Heart left ventricle (tissue), 16 donors: ENCODE measurements around the gene LRRC37A. TPM values are rescaled to one million over a fixed set of nuclear protein-coding genes. Genes with fewer than 3 reads are reported as not detected.
"Not testable (repeated sequence)": the region's sequence is repeated elsewhere in the genome, so short reads cannot be mapped to it uniquely, and the experiment has no call there.

ENCODE experiments used
- ATAC-seq, 4 donors: fragments of 200-7000 bp; cut with Tn5 transposase; one replicate each; pipeline ENCODE4 v1.9.1; 2020 to 2022; ENCODE audit warnings: moderate library complexity in 4 of 4, mild to moderate bottlenecking in 3 of 4, moderate number of reproducible peaks in 1 of 4
- DNase-seq, 5 donors: peaks; one replicate each; pipeline ENCODE4 v3.0.0-alpha.2; 2020
- H3K27ac ChIP-seq, 12 donors: fragments of 200-600 bp; sonication (generic) in 4 of 12; one replicate each; pipeline versions ENCODE4 v1.5.0 to v1.8.0; 2016 to 2022; ENCODE audit warnings: mild to moderate bottlenecking in 2 of 12
- H3K27me3 ChIP-seq, 9 donors: fragments of 200-600 bp; sonication (generic) in 2 of 9; one replicate each; pipeline versions ENCODE4 v1.5.1 to v1.8.0; 2016 to 2022; ENCODE audit warnings: mild to moderate bottlenecking in 3 of 9
- H3K36me3 ChIP-seq, 9 donors: fragments of 200-600 bp; sonication (generic) in 2 of 9; one replicate each; pipeline versions ENCODE4 v1.5.0 to v1.8.0; 2018 to 2022; ENCODE audit warnings: mild to moderate bottlenecking in 2 of 9
- H3K4me1 ChIP-seq, 12 donors: fragments of 200-600 bp; sonication (generic) in 4 of 12; one replicate each; pipeline versions ENCODE4 v1.5.0 to v1.8.0; 2016 to 2022; ENCODE audit warnings: mild to moderate bottlenecking in 3 of 12
- H3K4me3 ChIP-seq, 12 donors: fragments of 200-600 bp; sonication (generic) in 4 of 12; one replicate each; pipeline versions ENCODE4 v1.5.0 to v1.8.0; 2017 to 2022; ENCODE audit warnings: mild to moderate bottlenecking in 9 of 12, moderate library complexity in 4 of 12
- H3K9me3 ChIP-seq, 12 donors: fragments of 200-600 bp; sonication (generic) in 4 of 12; one replicate each; pipeline versions ENCODE4 v1.5.0 to v1.8.0; 2016 to 2022; ENCODE audit warnings: mild to moderate bottlenecking in 1 of 12
- CTCF ChIP-seq, 12 donors: fragments of 200-600 bp; sonication (generic) in 4 of 12; IDR thresholded peaks; one replicate each; pipeline versions ENCODE4 v1.5.0 to v1.8.0; 2018 to 2022; ENCODE audit warnings: antibody characterized with exemption in 12 of 12, mild to moderate bottlenecking in 5 of 12
- POLR2A ChIP-seq, 2 donors: fragments of 450-650 bp; IDR thresholded peaks; one replicate each; pipeline ENCODE4 v1.6.1; 2017; ENCODE audit warnings: antibody characterized with exemption in 2 of 2, mild to moderate bottlenecking in 2 of 2, moderate library complexity in 2 of 2
- WGBS, 4 donors: extraction: QIAGEN DNeasy Blood & Tissue Kit in 2 of 4; methylation state at CpG; one replicate each; pipeline versions ENCODE4 v1.1.5 to v1.1.7; 2013 to 2018; 5-methylcytosine and 5-hydroxymethylcytosine counted together
- intact Hi-C, 10 donors: fragments of 100-400 bp; cut with DNase I; formaldehyde crosslinking; loops; one replicate each; pipeline versions ENCODE4 v1.11.1 to v1.14.2; 2022
- polyA plus RNA-seq, 2 donors: library from polyadenylated mRNA; stranded (reverse); fragments of 200-250 nt; gene quantifications; one replicate each; pipeline ENCODE4 v1.2.3, GENCODE V29; 2013
- total RNA-seq, 9 donors: library from RNA; depleted of rRNA in 2 of 9; stranded (reverse); fragments of >200 nt in 2 of 9; fragmentation: NEBNext Ultra II Directional in 3 of 9; extraction: Animal tissue kit (Norgen Biotek cat#: 25700) in 3 of 9; gene quantifications; one replicate each; pipeline versions ENCODE4 v1.1.0 to v1.2.4, GENCODE V29; 2016 to 2023
- donor health status: ischemic (EF 13 %, LVEDD 7.1; RV severe dilation, severe dysfunction).
- donor health status: healthy with polysubstance abuse.
- donor health status: DM: no; HTN: yes; CAD: no.
- donor health status: DM: no; HTN: no; CAD: no.
- donor health status: ischemic (EF 25% LVEDD 6.9; RV normal size, moderate dysfunction).
- donor health status: ischemic (EF 25% LVEDD 5.7; RV mildly dilated, moderate dysfunction).
- donor health status: healthy.
- donor health status: DM: yes; HTN: yes; CAD: no.
- donor health status: ischemic (EF 35%, LVEDD 5.7; RV mildly dilated, moderate dysfunction).
- donor health status: nonischemic (EF 11% LVEDD 7.7; RV severe dilation, severe dysfunction).
- donor health status: DM: yes; HTN: yes; CAD: no.
- donor health status: PGD.
- donor health status: ischemic (EF 29% LVEDD 5.4; RV normal size, mild dysfunction).
- donor health status: nonischemic (EF 23%, LVEDD 6.1; RV moderate dilation, normal function).

Gene LRRC37A
- total and polyA plus RNA-seq, 11 donors: 0.14 to 2.0 (median 0.82) TPM

DNA sequence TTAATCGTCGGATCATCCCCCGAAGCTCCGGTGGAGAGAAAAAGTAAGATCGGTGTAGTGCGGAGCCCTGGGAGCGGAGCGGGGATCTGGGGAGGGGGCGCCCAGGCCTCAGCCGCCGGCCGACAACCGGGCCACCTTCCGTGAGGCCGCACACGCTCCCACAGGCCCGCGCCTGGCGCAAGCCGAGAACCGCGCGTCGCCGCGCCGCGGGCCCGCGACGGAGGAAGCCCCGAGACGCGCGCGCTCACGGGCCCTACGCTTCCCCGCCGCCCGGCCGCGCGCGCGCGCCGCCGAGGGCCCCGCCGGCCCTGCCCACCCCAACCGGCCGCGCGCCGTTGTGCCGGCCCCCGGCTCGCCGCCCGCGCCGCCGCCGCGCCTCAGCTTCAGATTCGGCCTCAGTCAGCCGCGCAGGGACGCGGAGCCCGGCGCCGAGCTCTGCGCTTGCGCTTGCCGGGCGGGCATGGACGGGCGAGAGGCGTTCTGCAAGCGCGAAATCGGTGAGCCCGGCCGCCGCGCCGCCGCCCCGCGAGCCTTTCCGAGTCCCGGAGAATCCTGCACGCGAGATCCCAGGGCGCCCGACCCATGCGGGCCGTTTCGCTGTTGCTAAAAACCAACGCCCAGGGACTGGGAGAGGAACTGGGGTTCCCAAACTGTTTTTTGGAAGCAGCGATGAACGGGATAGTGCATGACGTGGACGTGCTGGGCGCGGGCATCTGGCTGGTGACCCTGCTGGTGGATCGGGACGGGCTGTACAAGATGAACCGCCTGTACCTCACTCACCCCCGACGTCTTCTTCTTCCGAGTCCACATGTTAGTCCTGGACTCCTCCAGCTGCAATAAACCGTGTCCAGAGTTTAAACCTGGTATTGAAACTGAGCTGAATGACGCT, 28.0 kb upstream of the LRRC37A start:
- peak; percentile 65 to 97 (median 92) for ATAC-seq

DNA sequence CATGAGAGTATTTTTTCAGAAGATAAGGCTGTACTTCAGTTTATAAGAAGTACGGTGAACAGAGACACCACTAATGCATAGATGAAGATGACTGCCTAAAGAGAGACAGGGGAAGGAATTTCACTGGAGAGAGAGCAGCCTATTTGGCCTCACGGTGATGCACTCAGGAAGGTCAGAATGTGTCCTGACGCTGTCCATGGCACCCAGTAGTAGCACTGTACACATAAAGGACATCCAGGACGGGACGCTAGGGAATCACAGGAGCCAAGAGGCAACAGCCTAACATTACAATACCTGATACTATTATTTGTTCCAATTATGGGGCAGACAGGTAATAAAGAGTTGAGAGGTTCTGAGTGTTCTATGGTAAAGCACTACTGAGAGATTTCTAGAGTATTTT, 24.9 kb upstream of the LRRC37A start:
- TF ChIP-seq CTCF (IDR thresholded peaks at IDR 0.05) (no peak), POLR2A (IDR thresholded peaks at IDR 0.05) (no peak)
- H3K4me3 ChIP-seq: no peak overlapping the region
- no peak for DNase-seq
- intact Hi-C loops: no loop called here
- H3K9me3 ChIP-seq: no peaks in the 10 kb centered on the region
- H3K27me3 ChIP-seq: no peaks in the 10 kb centered on the region
- WGBS, 4 donors: 43 to 56% (median 54%) methylated on average over 5 of the region's 5 CpGs
- ATAC-seq: no peak
- peaks cover 0 to 16% (median 8%) of the 10 kb centered on the region in 12 donors for H3K4me1 ChIP-seq
- H3K36me3 ChIP-seq: no peaks in the 10 kb centered on the region
- H3K27ac ChIP-seq: no peak overlapping the region

More for the DNA sequence above, 28.0 kb upstream of the LRRC37A start:
- peaks cover 0 to 4% (median 0%) of the 10 kb centered on the region in 9 donors for H3K27me3 ChIP-seq
- peak overlapping the region; percentile 66 to 95 (median 88) for H3K27ac ChIP-seq
- intact Hi-C loops: no loop called here
- TF ChIP-seq CTCF (IDR thresholded peaks at IDR 0.05): peak in 1 of 12 donors; percentile 9
- peak in 1 of 2 donors; percentile 46 for TF ChIP-seq POLR2A (IDR thresholded peaks at IDR 0.05)
- peaks cover 0 to 17% (median 8%) of the 10 kb centered on the region in 12 donors for H3K4me1 ChIP-seq
- H3K4me3 ChIP-seq: peak overlapping the region; percentile 54 to 90 (median 74)
- 0 to 2% (median 1%) methylated on average over 35 to 116 of the region's 116 CpGs for WGBS, 4 donors
- peak; percentile 86 to 94 (median 90) for DNase-seq
- no peaks in the 10 kb centered on the region for H3K9me3 ChIP-seq
- no peaks in the 10 kb centered on the region for H3K36me3 ChIP-seq

DNA sequence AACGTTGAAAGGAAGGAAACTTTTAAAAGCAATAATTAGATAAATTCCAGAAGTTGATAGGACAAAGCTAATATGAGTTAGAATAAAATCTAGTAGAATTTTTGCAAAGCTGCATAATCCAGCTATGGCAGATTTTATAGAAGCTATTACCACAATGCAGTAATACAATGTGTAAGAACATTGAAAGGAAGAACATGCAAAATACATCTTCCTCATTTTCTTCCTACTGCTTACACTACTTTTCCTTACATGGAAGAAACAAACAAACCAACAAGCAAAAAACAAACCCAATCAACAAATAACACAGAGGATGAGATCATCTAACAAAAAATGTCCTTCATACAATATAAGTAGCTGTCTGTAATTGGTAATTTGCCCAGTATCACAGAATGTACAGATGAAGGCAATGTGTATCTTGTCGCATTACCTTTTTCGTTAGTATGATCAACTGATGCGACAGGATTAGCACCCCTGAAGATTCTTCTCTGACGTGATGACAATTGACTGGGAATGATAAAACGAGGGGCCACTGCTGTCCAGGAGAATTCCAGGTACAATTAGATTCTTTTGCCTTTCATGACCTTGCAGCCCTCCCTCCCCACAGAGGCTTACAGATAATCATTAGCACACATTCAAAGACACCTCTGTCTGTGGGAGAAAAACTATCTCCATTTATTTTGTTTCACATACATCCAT, 21.2 kb upstream of the LRRC37A start:
- Histone ChIP-seq H3K27me3 (no peaks in the 10 kb centered on the region), H3K4me1 (no peaks in the 10 kb centered on the region), H3K9me3 (no peaks in the 10 kb centered on the region), H3K36me3 (no peaks in the 10 kb centered on the region), H3K4me3 (no peak overlapping the region), H3K27ac (no peak overlapping the region)
- TF ChIP-seq POLR2A (IDR thresholded peaks at IDR 0.05) (no peak), CTCF (IDR thresholded peaks at IDR 0.05) (no peak)
- no peak for DNase-seq
- WGBS, 4 donors: 66 to 69% (median 67%) methylated on average over 6 of the region's 6 CpGs
- ATAC-seq: no peak
- intact Hi-C loops: no loop called here

GRCh38 chr17:46274238-46274637, 20.7 kb upstream of the LRRC37A start:
- no peak overlapping the region for H3K4me3 ChIP-seq
- ATAC-seq: no peak
- no peaks in the 10 kb centered on the region for H3K36me3 ChIP-seq
- no peaks in the 10 kb centered on the region for H3K4me1 ChIP-seq
- TF ChIP-seq POLR2A (IDR thresholded peaks at IDR 0.05): no peak
- H3K27ac ChIP-seq: no peak overlapping the region
- no peaks in the 10 kb centered on the region for H3K9me3 ChIP-seq
- intact Hi-C loops: no loop called here
- 74 to 87% (median 81%) methylated on average over 3 of the region's 3 CpGs for WGBS, 4 donors
- DNase-seq: no peak
- H3K27me3 ChIP-seq: no peaks in the 10 kb centered on the region

- peak in 2 of 4 donors; percentile 24 to 55 for ATAC-seq
- intact Hi-C loops: not testable (repeated sequence)
These were observed 18.0 kb upstream of the LRRC37A start for GRCh38 chr17:46276728-46277479.

DNA sequence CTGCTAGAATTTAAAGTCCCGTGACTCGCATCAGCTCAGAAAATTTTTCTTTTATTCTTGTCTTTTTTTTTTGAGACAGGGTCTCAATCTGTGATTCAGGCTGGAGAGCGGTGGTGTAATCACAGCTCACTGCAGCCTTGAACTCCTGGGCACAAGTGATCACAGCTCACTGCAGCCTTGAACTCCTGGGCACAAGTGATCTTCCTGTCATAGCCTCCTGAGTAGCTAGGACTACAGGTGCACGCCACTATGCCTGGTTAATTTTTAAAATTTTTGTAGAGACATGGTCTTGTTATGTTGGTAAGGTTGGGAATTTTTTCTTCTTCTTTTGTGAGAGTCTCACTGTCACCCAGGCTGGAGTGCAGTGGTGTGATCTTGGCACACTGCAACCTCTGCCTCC, 13.6 kb upstream of the LRRC37A start:
- not testable (repeated sequence) for H3K27me3 ChIP-seq, H3K27ac ChIP-seq, DNase-seq, H3K4me1 ChIP-seq, H3K4me3 ChIP-seq, ATAC-seq, H3K36me3 ChIP-seq, H3K9me3 ChIP-seq
- intact Hi-C loops: loop anchor here in 1 of 10 donors (10.0 kb wide), 1 partner anchor 277 kb away; no protein-coding TSS in a partner anchor
- WGBS, 4 donors: 93 to 97% (median 95%) methylated on average over 4 of the region's 4 CpGs

More at GRCh38 chr17:46276728-46277479, 18.0 kb upstream of the LRRC37A start:
- H3K36me3 ChIP-seq, H3K27ac ChIP-seq, H3K4me1 ChIP-seq, H3K9me3 ChIP-seq, H3K27me3 ChIP-seq, H3K4me3 ChIP-seq, DNase-seq: not testable (repeated sequence)
- WGBS, 4 donors: 81 to 91% (median 88%) methylated on average over 3 of the region's 3 CpGs

DNA sequence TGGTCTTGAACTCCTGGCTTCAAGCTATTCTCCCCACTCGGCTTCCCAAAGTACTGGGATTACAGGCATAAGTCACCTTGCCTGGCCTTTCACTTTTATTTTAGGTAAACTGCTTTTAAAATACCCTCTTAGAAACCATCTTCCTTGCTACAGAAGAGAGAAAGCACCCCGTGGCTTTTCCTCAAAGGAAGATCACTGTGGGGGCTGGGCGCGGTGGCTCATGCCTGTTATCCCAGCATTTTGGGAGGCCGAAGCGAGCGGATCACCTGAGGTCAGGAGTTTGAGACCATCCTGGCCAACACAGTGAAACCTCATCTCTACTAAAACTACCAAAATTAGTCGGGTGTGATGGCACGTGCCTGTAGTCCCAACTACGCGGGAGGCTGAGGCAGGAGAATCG, 12.3 kb upstream of the LRRC37A start:
- H3K9me3 ChIP-seq, H3K36me3 ChIP-seq, ATAC-seq, DNase-seq, H3K27me3 ChIP-seq, H3K27ac ChIP-seq, H3K4me3 ChIP-seq, H3K4me1 ChIP-seq: not testable (repeated sequence)
- 91 to 96% (median 94%) methylated on average over 12 of the region's 12 CpGs for WGBS, 4 donors
- intact Hi-C loops: loop anchor here in 1 of 10 donors (10.0 kb wide), 1 partner anchor 278 kb away; no protein-coding TSS in a partner anchor
